Kidney (tissue), 14 donors: ENCODE results near the gene DNAJC1. TPM values are rescaled to one million over a fixed set of nuclear protein-coding genes. Genes with fewer than 3 reads are reported as not detected.

Experiments
- DNase-seq, 5 donors: peaks; one replicate each; pipeline ENCODE4 v3.0.0-alpha.2; 2013 to 2020
- FAIRE-seq: peaks from 2 replicates; lab custom pipeline; 2012; peaks lifted over from hg19 to GRCh38; lab: Jason Lieb, UNC
- H3K27ac ChIP-seq, 2 donors: one replicate each; pipeline ENCODE4 v1.7.0; 2013; ENCODE audit warnings: low read depth in 2 of 2, low read length in 2 of 2, inconsistent platforms in 1 of 2
- H3K27me3 ChIP-seq: one replicate; pipeline ENCODE4 v1.7.1; 2013; ENCODE audit warnings: low read length, inconsistent platforms; ENCODE audit not compliant: control insufficient read depth, insufficient read depth
- H3K36me3 ChIP-seq, 3 donors: one replicate each; pipeline versions ENCODE4 v1.7.0 to v1.7.1; 2013; ENCODE audit warnings: low read length in 3 of 3, control low read depth in 1 of 3, inconsistent platforms in 1 of 3; ENCODE audit not compliant: insufficient read depth in 3 of 3, control insufficient read depth in 2 of 3
- H3K4me1 ChIP-seq, 3 donors: one replicate each; pipeline versions ENCODE4 v1.7.0 to v1.7.1; 2013; ENCODE audit warnings: low read length in 3 of 3, inconsistent platforms in 1 of 3, low read depth in 1 of 3; ENCODE audit not compliant: control insufficient read depth in 2 of 3, insufficient read depth in 2 of 3
- H3K4me3 ChIP-seq, 3 donors: one replicate each; pipeline versions ENCODE4 v1.7.0 to v1.8.1; 2013; ENCODE audit warnings: low read length in 3 of 3, control low read depth in 1 of 3, inconsistent platforms in 1 of 3
- H3K9ac ChIP-seq, 3 donors: one replicate each; pipeline versions ENCODE4 v1.7.0 to v1.7.1; 2013; ENCODE audit warnings: low read length in 3 of 3, control low read depth in 1 of 3, inconsistent platforms in 1 of 3
- H3K9me3 ChIP-seq, 3 donors: one replicate each; pipeline versions ENCODE4 v1.7.0 to v1.7.1; 2013; ENCODE audit warnings: low read length in 3 of 3, control low read depth in 1 of 3, inconsistent platforms in 1 of 3; ENCODE audit not compliant: control insufficient read depth in 2 of 3, insufficient read depth in 1 of 3
- intact Hi-C: fragments of 100-400 bp; cut with DNase I; formaldehyde crosslinking; loops from one replicate; pipeline ENCODE4 v1.11.1; 2022
- polyA plus RNA-seq: library from polyadenylated mRNA; stranded (reverse); fragments of 350-450 nt; fragmentation: Illumina TruSeq; extraction: RNeasy Lipid Tissue Mini Kit (QIAGEN cat#74804); gene quantifications from one replicate; pipeline ENCODE4 v1.2.3, GENCODE V29; 2014; ENCODE audit warnings: low read depth, low replicate concordance; ENCODE audit not compliant: insufficient read depth
- total RNA-seq: library from RNA; stranded (reverse); fragmentation: NEBNext Ultra II Directional; extraction: Animal tissue kit (Norgen Biotek cat#: 25700); gene quantifications from one replicate; pipeline ENCODE4 v1.2.1, GENCODE V29; 2021
- TF ChIP-seq, protein P1 (sequence below): IDR thresholded peaks from 3 replicates; pipeline ENCODE4 v1.5.1; 2012; ENCODE audit warnings: mild to moderate bottlenecking, moderate library complexity, borderline replicate concordance; ENCODE audit not compliant: insufficient read depth; ENCODE audit errors: extremely low read depth
- donor health status: control.
- donor health status: control.
- donor health status: control.
- donor health status: control.
- donor health status: control.
- donor health status: DM: yes; HTN: yes; CAD: no.
- donor health status: Normal renal cell carcinoma (clear cell type).

Gene DNAJC1
- total and polyA plus RNA-seq, 2 donors from 2014 or later: 33.4 to 34.8 TPM

DNA sequence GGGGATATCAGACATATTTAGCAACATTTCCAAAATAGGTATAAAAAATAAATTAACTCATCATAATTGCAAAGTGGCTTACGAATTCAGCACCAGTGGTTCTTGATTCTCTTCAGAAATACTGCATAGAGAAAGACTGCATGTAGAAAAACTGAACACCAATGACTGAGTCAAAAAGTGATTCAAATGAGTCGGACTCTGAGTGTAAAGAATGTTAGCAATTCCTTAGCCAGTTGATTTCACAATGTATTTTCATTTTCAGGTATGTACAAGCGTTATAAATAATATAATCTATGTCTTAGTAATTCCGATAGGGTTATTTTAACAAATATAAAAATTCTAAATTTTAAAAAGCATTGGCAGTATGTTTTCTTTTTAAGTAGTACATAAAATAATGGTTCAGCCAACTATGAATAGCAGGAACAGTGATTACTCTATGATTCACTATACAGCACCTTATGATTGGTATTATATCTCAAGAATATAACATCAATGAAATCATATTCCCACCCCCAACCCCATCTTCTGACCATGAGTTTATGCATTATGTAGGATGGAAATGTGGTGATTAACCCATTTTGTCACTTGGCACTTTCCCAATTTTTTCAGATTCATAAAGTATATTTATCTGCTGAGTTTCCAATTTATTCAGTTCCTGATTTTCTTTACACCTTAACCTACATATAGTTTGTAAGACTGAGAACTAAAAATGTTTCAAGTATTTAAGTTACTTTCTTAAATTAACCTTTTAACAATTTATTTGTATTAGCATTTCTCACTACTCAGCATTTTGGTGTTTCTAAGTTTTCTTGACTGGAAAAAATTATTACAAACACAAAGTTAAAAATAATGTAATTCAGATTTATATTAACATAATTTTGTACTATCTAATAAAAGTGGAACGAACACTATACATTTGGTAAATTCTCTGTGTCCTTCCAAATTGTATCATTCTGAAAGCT is 33.9 kb downstream of the DNAJC1 start:
- Histone ChIP-seq H3K4me1 (no peaks in the 10 kb centered on the region), H3K9ac (no peak overlapping the region), H3K9me3 (no peaks in the 10 kb centered on the region), H3K27ac (no peak overlapping the region), H3K36me3 (no peaks in the 10 kb centered on the region), H3K4me3 (no peak overlapping the region), H3K27me3 (no peaks in the 10 kb centered on the region)
- intact Hi-C loops: no loop called here
- peak; percentile 69 for FAIRE-seq
- DNase-seq: no peak
- TF ChIP-seq, protein P1, sequence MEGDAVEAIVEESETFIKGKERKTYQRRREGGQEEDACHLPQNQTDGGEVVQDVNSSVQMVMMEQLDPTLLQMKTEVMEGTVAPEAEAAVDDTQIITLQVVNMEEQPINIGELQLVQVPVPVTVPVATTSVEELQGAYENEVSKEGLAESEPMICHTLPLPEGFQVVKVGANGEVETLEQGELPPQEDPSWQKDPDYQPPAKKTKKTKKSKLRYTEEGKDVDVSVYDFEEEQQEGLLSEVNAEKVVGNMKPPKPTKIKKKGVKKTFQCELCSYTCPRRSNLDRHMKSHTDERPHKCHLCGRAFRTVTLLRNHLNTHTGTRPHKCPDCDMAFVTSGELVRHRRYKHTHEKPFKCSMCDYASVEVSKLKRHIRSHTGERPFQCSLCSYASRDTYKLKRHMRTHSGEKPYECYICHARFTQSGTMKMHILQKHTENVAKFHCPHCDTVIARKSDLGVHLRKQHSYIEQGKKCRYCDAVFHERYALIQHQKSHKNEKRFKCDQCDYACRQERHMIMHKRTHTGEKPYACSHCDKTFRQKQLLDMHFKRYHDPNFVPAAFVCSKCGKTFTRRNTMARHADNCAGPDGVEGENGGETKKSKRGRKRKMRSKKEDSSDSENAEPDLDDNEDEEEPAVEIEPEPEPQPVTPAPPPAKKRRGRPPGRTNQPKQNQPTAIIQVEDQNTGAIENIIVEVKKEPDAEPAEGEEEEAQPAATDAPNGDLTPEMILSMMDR: no peak

DNA sequence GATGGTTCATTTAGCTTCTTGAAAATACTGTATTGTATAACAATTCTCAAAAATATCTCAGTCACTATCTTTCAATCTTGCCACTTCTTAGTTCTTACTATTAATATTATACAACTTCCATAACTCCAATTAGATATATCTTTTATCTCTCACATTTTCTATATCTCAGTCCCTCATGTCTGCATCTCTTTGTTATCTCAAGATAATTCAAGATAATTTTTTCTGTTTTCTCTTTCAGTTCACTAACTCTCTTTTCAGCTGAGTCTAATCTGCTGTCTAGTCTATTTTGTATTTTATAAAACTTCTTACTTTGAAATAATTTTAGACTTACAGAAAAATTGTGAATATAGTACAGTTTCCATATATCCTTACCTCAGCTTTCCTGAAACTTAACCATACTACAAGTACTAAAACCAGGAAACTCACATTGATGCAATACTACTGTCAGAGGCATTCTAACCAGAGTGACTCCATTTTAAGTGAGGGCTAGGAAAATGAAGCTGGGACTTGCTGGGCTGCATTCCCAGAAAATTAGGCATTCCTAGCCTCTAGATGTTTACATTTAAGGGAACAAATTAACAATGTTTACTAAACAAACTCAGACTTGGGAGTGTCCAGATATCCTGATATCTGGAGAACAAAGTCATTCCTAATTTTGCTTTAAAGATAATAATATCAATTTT is 38.4 kb downstream of the DNAJC1 start:
- DNase-seq: no peak
- no peak for FAIRE-seq

DNA sequence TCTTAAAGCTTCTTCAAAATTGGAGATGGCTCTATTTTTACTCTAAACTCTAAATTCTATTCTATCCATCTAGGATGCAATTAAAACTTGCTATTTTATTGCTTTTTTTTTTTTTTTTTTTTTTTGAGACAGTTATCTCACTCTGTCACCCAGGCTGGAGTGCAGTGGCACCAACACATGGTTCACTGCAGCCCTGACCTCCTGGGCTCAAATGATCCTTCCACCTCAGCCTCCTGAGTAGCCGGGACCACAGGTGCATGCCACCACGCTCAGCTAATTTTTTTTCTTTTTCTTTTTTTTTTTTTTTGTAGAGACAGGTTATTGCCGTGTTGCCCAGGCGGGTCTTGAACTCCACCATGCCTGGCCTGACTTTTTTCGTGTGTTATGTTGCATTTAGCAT is 41.2 kb downstream of the DNAJC1 start:
- Histone ChIP-seq H3K4me3 (no peak overlapping the region), H3K27ac (no peak overlapping the region), H3K9me3 (no peaks in the 10 kb centered on the region), H3K36me3 (no peaks in the 10 kb centered on the region), H3K9ac (no peak overlapping the region), H3K27me3 (no peaks in the 10 kb centered on the region), H3K4me1 (no peaks in the 10 kb centered on the region)
- DNase-seq: no peak
- TF ChIP-seq, protein P1: no peak
- no peak for FAIRE-seq
- intact Hi-C loops: no loop called here

More for the DNA sequence above, 38.4 kb downstream of the DNAJC1 start:
- TF ChIP-seq, protein P1: no peak
- Histone ChIP-seq H3K27me3 (no peaks in the 10 kb centered on the region), H3K4me1 (no peaks in the 10 kb centered on the region), H3K4me3 (no peak overlapping the region), H3K36me3 (no peaks in the 10 kb centered on the region), H3K27ac (no peak overlapping the region), H3K9me3 (no peaks in the 10 kb centered on the region), H3K9ac (no peak overlapping the region)
- intact Hi-C loops: no loop called here
